Measurements from ENCODE around the gene RABGEF1. TPM values are rescaled to one million over a fixed set of nuclear protein-coding genes. Genes with fewer than 3 reads are reported as not detected.
A peak's percentile ranks its signal among the peaks of the same experiment; 100 is the strongest.
"Not testable (repeated sequence)": the region's sequence is repeated elsewhere in the genome, so short reads cannot be mapped to it uniquely, and the experiment has no call there.

RABGEF1 gene
- total RNA-seq, 4 donors from 2014 or later: 37.2 to 72.4 (median 43.8) TPM

GRCh38 chr7:66740980-66741709, 612 bp downstream of the RABGEF1 start:
- WGBS: 1% methylated on average over 23 of the region's 54 CpGs
- H3K4me1 ChIP-seq: peaks cover 35% of the 10 kb centered on the region
- peak overlapping the region; percentile 99 for H3K4me3 ChIP-seq
- H3K27me3 ChIP-seq, H3K36me3 ChIP-seq, H3K9me3 ChIP-seq: not testable (repeated sequence)
- peak in 1 of 2 donors; percentile 41 for TF ChIP-seq POLR2A (IDR thresholded peaks at IDR 0.05)
- H3K27ac ChIP-seq: peak overlapping the region; percentile 95
- peak in 1 of 2 donors; percentile 81 for DNase-seq (ENCODE audit: low spot score in 2 of 2)

- WGBS: 33% methylated on average over 17 of the region's 17 CpGs
- peaks cover 35% of the 10 kb centered on the region for H3K4me1 ChIP-seq
- DNase-seq (ENCODE audit: low spot score in 2 of 2): no peak
Observed at GRCh38 chr7:66741710-66742049, 1.1 kb downstream of the RABGEF1 start.

GRCh38 chr7:66742298-66742697, 1.8 kb downstream of the RABGEF1 start:
- WGBS: 54% methylated on average over 4 of the region's 4 CpGs
- DNase-seq (ENCODE audit: low spot score in 2 of 2); H3K9me3 ChIP-seq: not testable (repeated sequence)

More at GRCh38 chr7:66741710-66742049, 1.1 kb downstream of the RABGEF1 start:
- peak overlapping the region; percentile 95 for H3K27ac ChIP-seq
- TF ChIP-seq, protein P1, sequence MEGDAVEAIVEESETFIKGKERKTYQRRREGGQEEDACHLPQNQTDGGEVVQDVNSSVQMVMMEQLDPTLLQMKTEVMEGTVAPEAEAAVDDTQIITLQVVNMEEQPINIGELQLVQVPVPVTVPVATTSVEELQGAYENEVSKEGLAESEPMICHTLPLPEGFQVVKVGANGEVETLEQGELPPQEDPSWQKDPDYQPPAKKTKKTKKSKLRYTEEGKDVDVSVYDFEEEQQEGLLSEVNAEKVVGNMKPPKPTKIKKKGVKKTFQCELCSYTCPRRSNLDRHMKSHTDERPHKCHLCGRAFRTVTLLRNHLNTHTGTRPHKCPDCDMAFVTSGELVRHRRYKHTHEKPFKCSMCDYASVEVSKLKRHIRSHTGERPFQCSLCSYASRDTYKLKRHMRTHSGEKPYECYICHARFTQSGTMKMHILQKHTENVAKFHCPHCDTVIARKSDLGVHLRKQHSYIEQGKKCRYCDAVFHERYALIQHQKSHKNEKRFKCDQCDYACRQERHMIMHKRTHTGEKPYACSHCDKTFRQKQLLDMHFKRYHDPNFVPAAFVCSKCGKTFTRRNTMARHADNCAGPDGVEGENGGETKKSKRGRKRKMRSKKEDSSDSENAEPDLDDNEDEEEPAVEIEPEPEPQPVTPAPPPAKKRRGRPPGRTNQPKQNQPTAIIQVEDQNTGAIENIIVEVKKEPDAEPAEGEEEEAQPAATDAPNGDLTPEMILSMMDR (IDR thresholded peaks at IDR 0.05): no peak
- TF ChIP-seq POLR2AphosphoS5 (IDR thresholded peaks at IDR 0.05): no peak
- no peak for TF ChIP-seq POLR2A (IDR thresholded peaks at IDR 0.05)
- no peak for TF ChIP-seq EP300 (IDR thresholded peaks at IDR 0.05)
- no peaks in the 10 kb centered on the region for H3K27me3 ChIP-seq
- H3K36me3 ChIP-seq: no peaks in the 10 kb centered on the region
- peak overlapping the region; percentile 99 for H3K4me3 ChIP-seq
- H3K9me3 ChIP-seq: no peaks in the 10 kb centered on the region

GRCh38 chr7:66743920-66744319, 3.4 kb downstream of the RABGEF1 start:
- no peak for DNase-seq (ENCODE audit: low spot score in 2 of 2)
- Histone ChIP-seq H3K9me3 (no peaks in the 10 kb centered on the region), H3K27ac (no peak overlapping the region), H3K4me3 (no peak overlapping the region), H3K27me3 (no peaks in the 10 kb centered on the region), H3K36me3 (no peaks in the 10 kb centered on the region), H3K4me1 (peaks cover 30% of the 10 kb centered on the region)
- TF ChIP-seq, protein P1 (IDR thresholded peaks at IDR 0.05): no peak
- TF ChIP-seq POLR2A (IDR thresholded peaks at IDR 0.05) (no peak), POLR2AphosphoS5 (IDR thresholded peaks at IDR 0.05) (no peak), EP300 (IDR thresholded peaks at IDR 0.05) (no peak)
- 98% methylated on average over 9 of the region's 9 CpGs for WGBS

More at GRCh38 chr7:66742298-66742697, 1.8 kb downstream of the RABGEF1 start:
- Histone ChIP-seq H3K27ac (peak overlapping the region; percentile 95), H3K4me1 (peaks cover 33% of the 10 kb centered on the region), H3K4me3 (peak overlapping the region; percentile 99)
- H3K36me3 ChIP-seq, H3K27me3 ChIP-seq: not testable (repeated sequence)

GRCh38 chr7:66747385-66747784, 6.9 kb downstream of the RABGEF1 start:
- DNase-seq (ENCODE audit: low spot score in 2 of 2): no peak
- Histone ChIP-seq H3K4me3 (no peak overlapping the region), H3K4me1 (peaks cover 12% of the 10 kb centered on the region), H3K27me3 (no peaks in the 10 kb centered on the region), H3K9me3 (no peaks in the 10 kb centered on the region), H3K27ac (no peak overlapping the region), H3K36me3 (no peaks in the 10 kb centered on the region)
- WGBS: 94% methylated on average over 2 of the region's 2 CpGs
- no peak for TF ChIP-seq EP300 (IDR thresholded peaks at IDR 0.05)
- TF ChIP-seq POLR2AphosphoS5 (IDR thresholded peaks at IDR 0.05): no peak
- TF ChIP-seq POLR2A (IDR thresholded peaks at IDR 0.05): no peak
- TF ChIP-seq, protein P1 (IDR thresholded peaks at IDR 0.05): no peak

- DNase-seq (ENCODE audit: low spot score in 2 of 2): no peak
- Histone ChIP-seq H3K36me3 (no peaks in the 10 kb centered on the region), H3K27me3 (no peaks in the 10 kb centered on the region), H3K9me3 (no peaks in the 10 kb centered on the region), H3K4me3 (no peak overlapping the region), H3K27ac (no peak overlapping the region), H3K4me1 (peaks cover 6% of the 10 kb centered on the region)
- 65% methylated on average over 10 of the region's 10 CpGs for WGBS
- TF ChIP-seq EP300 (IDR thresholded peaks at IDR 0.05) (no peak), POLR2A (IDR thresholded peaks at IDR 0.05) (no peak), POLR2AphosphoS5 (IDR thresholded peaks at IDR 0.05) (no peak)
- TF ChIP-seq, protein P1 (IDR thresholded peaks at IDR 0.05): no peak
Observed at GRCh38 chr7:66747881-66748511, 7.5 kb downstream of the RABGEF1 start.
